Activated CD4-positive, alpha-beta T cell treated with anti-CD3 and anti-CD28 coated beads, Interleukin-2, amount 10 ng/mL, durations not matched to agents 24 days and 14 days (primary cell): ENCODE results near the gene SYCN. TPM values are rescaled to one million over a fixed set of nuclear protein-coding genes. Genes with fewer than 3 reads are reported as not detected.

Experiments
- DNase-seq: peaks from one replicate; pipeline ENCODE4 v3.0.0; 2022
- H3K27ac Mint-ChIP-seq: one replicate; pipeline ENCODE4 v1.8.0; 2022; ENCODE audit warnings: mild to moderate bottlenecking, mixed read lengths
- H3K27me3 Mint-ChIP-seq: one replicate; pipeline ENCODE4 v1.8.0; 2022; ENCODE audit warnings: mixed read lengths
- H3K36me3 Mint-ChIP-seq: one replicate; pipeline ENCODE4 v1.8.0; 2022; ENCODE audit warnings: low read depth, mild to moderate bottlenecking, mixed read lengths
- H3K4me1 Mint-ChIP-seq: one replicate; pipeline ENCODE4 v1.8.0; 2021; ENCODE audit warnings: mixed read lengths
- H3K4me3 Mint-ChIP-seq: one replicate; pipeline ENCODE4 v1.8.0; 2022; ENCODE audit warnings: mild to moderate bottlenecking, moderate library complexity, mixed read lengths
- H3K9me3 Mint-ChIP-seq: one replicate; pipeline ENCODE4 v1.8.0; 2021; ENCODE audit warnings: mixed read lengths
- intact Hi-C: fragments of 100-400 bp; cut with micrococcal nuclease; formaldehyde crosslinking; loops from one replicate; pipeline ENCODE4 v1.15.1; 2023
- total RNA-seq: library from RNA; stranded (reverse); gene quantifications from 2 replicates; pipeline ENCODE4 v1.2.3, GENCODE V29; 2022

SYCN gene
- total RNA-seq, 1 donor from 2014 or later, result not detected

- Mint-ChIP-seq H3K9me3 (no peaks in the 10 kb centered on the region), H3K27me3 (no peaks in the 10 kb centered on the region), H3K4me1 (no peaks in the 10 kb centered on the region), H3K4me3 (no peak overlapping the region), H3K36me3 (peaks cover 6% of the 10 kb centered on the region), H3K27ac (no peak overlapping the region)
- intact Hi-C loops, result no loop called here
- DNase-seq, result no peak
Observed at GRCh38 chr19:39177110-39177699, 26.9 kb downstream of the SYCN start.

- H3K27me3 Mint-ChIP-seq, result no peaks in the 10 kb centered on the region
- peaks cover 6% of the 10 kb centered on the region for H3K36me3 Mint-ChIP-seq
- no peak overlapping the region for H3K4me3 Mint-ChIP-seq
- intact Hi-C loops, result no loop called here
- H3K4me1 Mint-ChIP-seq, result no peaks in the 10 kb centered on the region
- no peak overlapping the region for H3K27ac Mint-ChIP-seq
- DNase-seq, result no peak
- no peaks in the 10 kb centered on the region for H3K9me3 Mint-ChIP-seq
Observed at GRCh38 chr19:39175564-39175963, 28.5 kb downstream of the SYCN start.

GRCh38 chr19:39174558-39175544 lies 29.2 kb downstream of the SYCN start:
- intact Hi-C loops, result no loop called here
- DNase-seq, result no peak
- Mint-ChIP-seq H3K4me1 (no peaks in the 10 kb centered on the region), H3K4me3 (no peak overlapping the region), H3K27ac (no peak overlapping the region), H3K27me3 (no peaks in the 10 kb centered on the region), H3K36me3 (peaks cover 6% of the 10 kb centered on the region), H3K9me3 (no peaks in the 10 kb centered on the region)

- H3K4me1 Mint-ChIP-seq, result no peaks in the 10 kb centered on the region
Observed at GRCh38 chr19:39174142-39174541, 29.9 kb downstream of the SYCN start.

GRCh38 chr19:39173502-39173991 lies 30.5 kb downstream of the SYCN start:
- Mint-ChIP-seq H3K27ac (no peak overlapping the region), H3K4me3 (no peak overlapping the region), H3K9me3 (no peaks in the 10 kb centered on the region), H3K27me3 (no peaks in the 10 kb centered on the region), H3K4me1 (no peaks in the 10 kb centered on the region), H3K36me3 (peaks cover 2% of the 10 kb centered on the region)
- DNase-seq, result no peak
- intact Hi-C loops, result no loop called here

More at GRCh38 chr19:39174142-39174541, 29.9 kb downstream of the SYCN start:
- Mint-ChIP-seq H3K9me3 (no peaks in the 10 kb centered on the region), H3K4me3 (no peak overlapping the region), H3K36me3 (peaks cover 6% of the 10 kb centered on the region), H3K27me3 (no peaks in the 10 kb centered on the region), H3K27ac (no peak overlapping the region)
- intact Hi-C loops, result no loop called here
- no peak for DNase-seq

GRCh38 chr19:39172700-39173501 lies 31.2 kb downstream of the SYCN start:
- no peaks in the 10 kb centered on the region for H3K9me3 Mint-ChIP-seq
- peaks cover 2% of the 10 kb centered on the region for H3K36me3 Mint-ChIP-seq
- H3K4me1 Mint-ChIP-seq, result no peaks in the 10 kb centered on the region
- no peak overlapping the region for H3K27ac Mint-ChIP-seq
- no peaks in the 10 kb centered on the region for H3K27me3 Mint-ChIP-seq
- intact Hi-C loops, result no loop called here
- no peak overlapping the region for H3K4me3 Mint-ChIP-seq
- DNase-seq, result no peak

GRCh38 chr19:39171479-39172465 lies 32.3 kb downstream of the SYCN start:
- intact Hi-C loops, result no loop called here
- no peaks in the 10 kb centered on the region for H3K9me3 Mint-ChIP-seq
- DNase-seq, result no peak
- no peaks in the 10 kb centered on the region for H3K4me1 Mint-ChIP-seq
- no peak overlapping the region for H3K27ac Mint-ChIP-seq
- peaks cover 2% of the 10 kb centered on the region for H3K36me3 Mint-ChIP-seq
- H3K27me3 Mint-ChIP-seq, result no peaks in the 10 kb centered on the region
- no peak overlapping the region for H3K4me3 Mint-ChIP-seq

GRCh38 chr19:39170386-39171231 lies 33.5 kb downstream of the SYCN start:
- intact Hi-C loops, result no loop called here
- peaks cover 2% of the 10 kb centered on the region for H3K36me3 Mint-ChIP-seq
- no peaks in the 10 kb centered on the region for H3K27me3 Mint-ChIP-seq
- H3K4me1 Mint-ChIP-seq, result no peaks in the 10 kb centered on the region
- H3K4me3 Mint-ChIP-seq, result no peak overlapping the region
- no peak for DNase-seq
- H3K27ac Mint-ChIP-seq, result no peak overlapping the region
- no peaks in the 10 kb centered on the region for H3K9me3 Mint-ChIP-seq

- Mint-ChIP-seq H3K27me3 (no peaks in the 10 kb centered on the region), H3K36me3 (no peaks in the 10 kb centered on the region), H3K4me1 (no peaks in the 10 kb centered on the region), H3K9me3 (no peaks in the 10 kb centered on the region), H3K4me3 (no peak overlapping the region), H3K27ac (no peak overlapping the region)
- intact Hi-C loops, result no loop called here
- no peak for DNase-seq
Observed at GRCh38 chr19:39169143-39169810, 34.8 kb downstream of the SYCN start.

GRCh38 chr19:39168258-39169142 lies 35.6 kb downstream of the SYCN start:
- Mint-ChIP-seq H3K36me3 (no peaks in the 10 kb centered on the region), H3K27me3 (no peaks in the 10 kb centered on the region), H3K27ac (no peak overlapping the region), H3K4me3 (no peak overlapping the region), H3K9me3 (no peaks in the 10 kb centered on the region), H3K4me1 (no peaks in the 10 kb centered on the region)
- intact Hi-C loops, result no loop called here
- DNase-seq, result no peak
